ENCODE results near the gene EIF2D.

Gene EIF2D

DNA sequence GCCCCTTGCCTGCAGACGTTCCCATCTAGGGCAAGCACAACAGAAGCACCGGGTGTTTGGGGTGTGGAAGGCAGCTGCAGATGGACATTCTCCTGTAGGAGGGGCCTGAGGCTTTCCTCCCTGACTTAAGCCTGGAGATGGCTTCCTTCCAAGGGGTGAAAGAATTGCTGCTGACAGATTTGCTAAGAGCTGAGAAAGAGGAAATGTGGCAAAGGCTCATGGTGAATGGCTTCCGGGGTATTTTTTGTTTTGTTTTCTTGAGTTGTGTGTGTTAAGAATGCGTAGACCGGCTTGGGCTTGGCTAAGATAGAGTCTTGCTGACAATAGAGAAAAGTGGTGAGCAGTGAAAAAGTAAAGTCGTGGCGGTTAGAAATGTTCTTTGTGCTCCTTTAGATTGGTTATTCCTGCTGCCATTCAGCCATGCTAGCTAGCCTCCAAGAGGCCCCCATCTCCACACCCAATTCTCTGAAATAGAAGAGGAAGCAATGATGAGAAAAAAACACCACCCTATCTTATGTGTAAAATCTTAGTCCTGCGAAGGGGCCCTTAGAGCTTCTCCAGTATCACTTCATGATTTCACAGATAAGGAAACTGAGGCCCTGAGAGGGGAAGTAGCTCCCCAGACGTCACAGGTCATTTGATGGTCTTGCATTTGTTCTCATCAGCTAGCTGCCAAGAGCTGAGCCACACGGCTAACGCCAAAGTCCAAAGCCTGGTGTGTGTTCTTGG, 36.9 kb downstream of the EIF2D start:
- Histone ChIP-seq H4K20me1 (peaks cover 100% of the 10 kb centered on the region), H3K27me3 (no peaks in the 10 kb centered on the region), H3K27ac (peak overlapping the region; percentile 65), H3K4me1 (peaks cover 99% of the 10 kb centered on the region), H3K9ac (no peak overlapping the region; the same call in 1 of the 2 replicates), H3K36me3 (peaks cover 71% of the 10 kb centered on the region), H3K4me3 (no peak overlapping the region), H3K4me2 (peak overlapping the region; percentile 90), H3K9me3 (no peaks in the 10 kb centered on the region)
- no peak for TF ChIP-seq Cebpa-rat (IDR thresholded peaks at IDR 0.05)

- H3K4me1 ChIP-seq: peaks cover 99% of the 10 kb centered on the region
- H4K20me1 ChIP-seq: peaks cover 100% of the 10 kb centered on the region
- peak overlapping the region; percentile 36; the same call in 1 of the 2 replicates for H3K9ac ChIP-seq
- H3K9me3 ChIP-seq: no peaks in the 10 kb centered on the region
- TF ChIP-seq Cebpa-rat (IDR thresholded peaks at IDR 0.05): no peak
- peak overlapping the region; percentile 65 for H3K27ac ChIP-seq
- H3K36me3 ChIP-seq: peaks cover 82% of the 10 kb centered on the region
- H3K4me2 ChIP-seq: peak overlapping the region; percentile 90
- H3K27me3 ChIP-seq: no peaks in the 10 kb centered on the region
- no peak overlapping the region for H3K4me3 ChIP-seq
Observed at GRCh38 chr1:206573762-206574161, 38.5 kb downstream of the EIF2D start.

- Histone ChIP-seq H3K9me3 (no peaks in the 10 kb centered on the region), H3K4me1 (peaks cover 99% of the 10 kb centered on the region), H3K27ac (peak overlapping the region; percentile 65), H3K4me3 (no peak overlapping the region), H3K4me2 (peak overlapping the region; percentile 90), H3K9ac (no peak overlapping the region), H3K27me3 (no peaks in the 10 kb centered on the region), H3K36me3 (peaks cover 82% of the 10 kb centered on the region), H4K20me1 (peaks cover 100% of the 10 kb centered on the region)
- no peak for TF ChIP-seq Cebpa-rat (IDR thresholded peaks at IDR 0.05)
Observed at GRCh38 chr1:206573319-206573718, 38.9 kb downstream of the EIF2D start.

- Histone ChIP-seq H4K20me1 (peaks cover 100% of the 10 kb centered on the region), H3K36me3 (peaks cover 84% of the 10 kb centered on the region), H3K4me3 (no peak overlapping the region), H3K27ac (no peak overlapping the region), H3K4me2 (peak overlapping the region; percentile 90), H3K27me3 (no peaks in the 10 kb centered on the region), H3K4me1 (peaks cover 99% of the 10 kb centered on the region), H3K9me3 (no peaks in the 10 kb centered on the region), H3K9ac (no peak overlapping the region)
- TF ChIP-seq Cebpa-rat (IDR thresholded peaks at IDR 0.05): no peak
Observed at GRCh38 chr1:206572835-206573234, 39.4 kb downstream of the EIF2D start.

DNA sequence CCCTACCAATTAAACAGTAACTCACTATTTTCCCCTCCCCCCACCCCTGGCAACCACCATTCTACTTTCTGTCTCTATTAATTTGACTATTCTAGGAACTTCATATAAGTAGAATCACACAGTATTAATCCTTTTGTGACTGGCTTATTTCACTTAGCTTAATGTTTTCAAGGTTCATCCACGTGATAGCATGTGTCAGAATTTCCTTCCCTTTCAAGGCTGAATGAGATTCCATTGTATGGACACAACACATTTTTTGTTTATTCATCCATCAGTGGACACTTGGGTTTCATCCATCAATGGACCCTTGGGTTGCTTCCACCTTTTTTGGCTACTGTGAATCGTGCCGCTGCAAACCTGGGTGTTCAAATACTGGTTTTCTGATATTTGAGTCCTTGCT, 41.7 kb downstream of the EIF2D start:
- Histone ChIP-seq H3K4me3 (no peak overlapping the region), H3K27me3 (no peaks in the 10 kb centered on the region), H3K9ac (no peak overlapping the region), H3K9me3 (no peaks in the 10 kb centered on the region), H3K36me3 (peaks cover 91% of the 10 kb centered on the region), H4K20me1 (peaks cover 100% of the 10 kb centered on the region), H3K4me2 (peak overlapping the region; percentile 90), H3K27ac (no peak overlapping the region), H3K4me1 (peaks cover 99% of the 10 kb centered on the region)
- no peak for TF ChIP-seq Cebpa-rat (IDR thresholded peaks at IDR 0.05)

DNA sequence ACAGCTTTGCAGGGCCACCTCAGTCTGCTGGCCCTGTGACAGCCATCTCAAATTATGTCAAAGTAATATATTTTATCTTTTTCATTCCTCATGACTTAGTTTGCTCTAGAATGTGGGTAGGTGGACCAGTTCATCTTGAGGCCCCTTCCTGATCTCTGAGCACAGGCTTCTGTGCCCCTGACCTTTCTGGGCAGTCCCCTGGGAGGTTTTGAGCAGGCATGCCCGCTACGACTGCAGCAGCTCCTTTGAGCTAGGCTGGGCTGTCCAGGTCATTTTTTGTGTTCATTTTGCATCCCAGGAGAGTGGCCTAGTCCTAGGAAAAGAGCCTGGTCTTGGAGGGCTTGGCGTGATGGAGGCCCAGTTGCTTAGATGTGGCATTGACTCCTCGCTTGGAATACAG, 42.7 kb downstream of the EIF2D start:
- TF ChIP-seq Cebpa-rat (IDR thresholded peaks at IDR 0.05): no peak
- peaks cover 100% of the 10 kb centered on the region for H4K20me1 ChIP-seq
- H3K4me3 ChIP-seq: no peak overlapping the region
- peaks cover 99% of the 10 kb centered on the region for H3K4me1 ChIP-seq
- no peaks in the 10 kb centered on the region for H3K27me3 ChIP-seq
- 0 out of 2 replicates have a peak overlapping the region, but pooled peaks have one; percentile 18 for H3K27ac ChIP-seq
- H3K4me2 ChIP-seq: peak overlapping the region; percentile 90
- H3K9me3 ChIP-seq: no peaks in the 10 kb centered on the region
- H3K36me3 ChIP-seq: peaks cover 100% of the 10 kb centered on the region
- no peak overlapping the region for H3K9ac ChIP-seq

DNA sequence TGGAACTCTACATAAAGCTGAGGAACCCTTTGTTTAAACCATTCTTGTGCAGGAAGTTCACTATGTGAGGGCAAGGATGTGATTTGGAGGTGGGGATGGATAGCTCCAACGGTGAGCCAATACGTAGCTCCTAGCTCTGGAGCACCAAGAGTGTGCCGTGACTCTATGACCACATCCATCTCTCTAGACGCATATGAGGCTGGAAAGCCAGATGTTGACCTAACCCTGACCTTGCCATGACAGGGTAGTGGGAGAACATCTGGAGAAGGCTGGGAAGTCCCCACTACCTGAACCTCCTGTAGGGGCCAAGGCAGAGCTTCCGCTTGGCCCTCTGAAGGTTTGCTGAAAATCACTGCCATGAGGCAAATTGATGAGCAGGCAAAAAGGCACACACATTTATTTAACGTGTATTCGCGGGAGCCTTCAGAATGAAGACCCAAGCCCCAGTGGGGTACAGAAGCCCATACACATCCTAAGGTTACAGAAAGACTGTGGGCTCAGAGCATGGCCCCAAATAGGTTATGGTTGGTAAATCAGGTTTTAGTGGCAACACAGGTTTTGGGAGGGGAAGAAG, 43.4 kb downstream of the EIF2D start:
- Histone ChIP-seq H3K9ac (no peak overlapping the region), H3K4me3 (no peak overlapping the region), H4K20me1 (peaks cover 100% of the 10 kb centered on the region), H3K9me3 (no peaks in the 10 kb centered on the region), H3K36me3 (peaks cover 100% of the 10 kb centered on the region), H3K4me2 (peak overlapping the region; percentile 90), H3K27ac (peak overlapping the region; percentile 93), H3K27me3 (no peaks in the 10 kb centered on the region), H3K4me1 (peaks cover 99% of the 10 kb centered on the region)
- no peak for TF ChIP-seq Cebpa-rat (IDR thresholded peaks at IDR 0.05)

DNA sequence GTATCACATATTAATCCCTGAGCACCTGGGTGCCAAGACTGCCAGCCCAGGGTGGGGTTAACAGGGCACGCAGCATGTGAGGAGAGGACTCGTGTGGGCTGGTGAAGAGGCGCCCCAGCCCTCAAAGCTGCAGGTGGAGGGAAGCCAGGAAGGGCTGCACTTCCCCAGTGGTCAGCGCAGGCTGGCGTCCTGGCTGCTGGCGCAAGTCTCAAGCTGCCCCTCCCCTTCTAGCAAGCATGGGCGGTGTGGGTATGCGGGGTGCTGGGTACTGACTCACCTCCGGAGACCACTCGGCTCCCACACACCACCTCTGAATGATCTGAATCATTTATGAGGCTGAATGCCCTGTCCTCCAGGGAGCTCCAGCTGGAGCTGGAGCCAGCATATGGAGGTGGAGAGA, 44.0 kb downstream of the EIF2D start:
- TF ChIP-seq Cebpa-rat (IDR thresholded peaks at IDR 0.05): no peak
- peak overlapping the region; percentile 90 for H3K4me2 ChIP-seq
- H4K20me1 ChIP-seq: peaks cover 100% of the 10 kb centered on the region
- peaks cover 98% of the 10 kb centered on the region for H3K36me3 ChIP-seq
- no peaks in the 10 kb centered on the region for H3K27me3 ChIP-seq
- H3K4me3 ChIP-seq: no peak overlapping the region
- H3K4me1 ChIP-seq: peaks cover 99% of the 10 kb centered on the region
- H3K9ac ChIP-seq: no peak overlapping the region
- no peaks in the 10 kb centered on the region for H3K9me3 ChIP-seq
- peak overlapping the region; percentile 93 for H3K27ac ChIP-seq

DNA sequence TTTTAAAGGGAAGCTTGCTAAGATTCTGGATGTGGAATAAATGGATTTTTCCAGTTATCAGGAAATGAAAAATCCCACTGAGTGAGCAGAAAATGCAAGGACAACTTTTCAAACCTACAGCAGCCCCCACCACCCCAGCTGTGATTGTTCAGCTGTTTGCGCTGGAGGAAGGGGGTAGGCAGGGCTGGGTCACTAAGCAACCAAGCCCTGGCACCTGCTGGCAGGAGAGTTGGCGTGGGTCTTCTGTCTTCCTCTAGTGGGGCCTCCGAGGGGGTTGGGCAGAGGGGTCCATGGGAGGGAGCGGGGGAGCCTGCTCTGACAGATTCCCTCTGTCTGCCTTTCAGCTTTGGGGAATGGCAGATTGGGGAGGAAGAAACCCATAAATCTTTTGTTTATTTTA, 45.3 kb downstream of the EIF2D start:
- peak overlapping the region; percentile 90 for H3K4me2 ChIP-seq
- H3K27me3 ChIP-seq: no peaks in the 10 kb centered on the region
- H3K4me1 ChIP-seq: peaks cover 98% of the 10 kb centered on the region
- H3K9ac ChIP-seq: peak overlapping the region; percentile 21; the same call in 1 of the 2 replicates
- H3K36me3 ChIP-seq: peaks cover 90% of the 10 kb centered on the region
- peaks cover 89% of the 10 kb centered on the region for H4K20me1 ChIP-seq
- peak overlapping the region; percentile 93 for H3K27ac ChIP-seq
- H3K4me3 ChIP-seq: no peak overlapping the region; the same call in 1 of the 2 replicates
- H3K9me3 ChIP-seq: no peaks in the 10 kb centered on the region
- TF ChIP-seq Cebpa-rat (IDR thresholded peaks at IDR 0.05): no peak

DNA sequence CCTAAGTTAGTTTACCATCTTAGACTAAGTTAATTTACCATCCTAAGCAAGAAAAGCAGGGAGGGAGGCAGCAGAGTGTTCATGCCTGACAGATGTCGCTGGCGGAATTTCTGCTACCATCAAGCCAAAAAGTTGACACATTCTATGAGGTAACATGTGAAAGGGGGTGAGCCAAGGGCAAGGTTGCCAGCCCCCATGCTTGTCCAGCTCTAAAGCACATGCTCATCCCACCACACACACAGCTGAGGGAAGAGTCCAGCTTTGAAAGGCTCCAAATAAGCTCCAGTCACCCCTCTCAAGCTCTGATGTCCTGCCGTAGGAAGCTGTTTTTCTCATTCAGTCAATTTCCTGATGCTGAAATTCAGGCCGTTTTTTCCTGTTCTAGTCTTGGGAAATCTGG, 46.3 kb downstream of the EIF2D start:
- Histone ChIP-seq H3K4me3 (0 out of 2 replicates have a peak overlapping the region, but pooled peaks have one; percentile 4), H3K4me2 (peak overlapping the region; percentile 90), H3K27ac (peak overlapping the region; percentile 93), H3K27me3 (no peaks in the 10 kb centered on the region), H4K20me1 (peaks cover 79% of the 10 kb centered on the region), H3K4me1 (peaks cover 99% of the 10 kb centered on the region), H3K36me3 (peaks cover 90% of the 10 kb centered on the region), H3K9ac (peak overlapping the region; percentile 38), H3K9me3 (no peaks in the 10 kb centered on the region)
- no peak for TF ChIP-seq Cebpa-rat (IDR thresholded peaks at IDR 0.05)

Data from BLaER1 (cell line).